Stimulated activated CD8-positive, alpha-beta memory T cell treated with anti-CD3 and anti-CD28 coated beads, Interleukin-4, amount 100 ng/mL, for 4 hours (primary cell): ENCODE measurements around the gene MPP7.
"Not testable (repeated sequence)": the region's sequence is repeated elsewhere in the genome, so short reads cannot be mapped to it uniquely, and the experiment has no call there.

ENCODE experiments used
- DNase-seq, 2 donors: peaks; one replicate each; pipeline ENCODE4 v3.0.0-alpha.2; 2020; ENCODE audit warnings: low read depth in 2 of 2, low spot score in 1 of 2

The MPP7 gene

GRCh38 chr10:28302638-28303488, at the start of gene MPP7:
MPP7 (minus strand) TSS chr10:28303064; CDS start chr10:28238604, 64,460 bp downstream.
- peak; percentile 86 to 94 for DNase-seq

DNA sequence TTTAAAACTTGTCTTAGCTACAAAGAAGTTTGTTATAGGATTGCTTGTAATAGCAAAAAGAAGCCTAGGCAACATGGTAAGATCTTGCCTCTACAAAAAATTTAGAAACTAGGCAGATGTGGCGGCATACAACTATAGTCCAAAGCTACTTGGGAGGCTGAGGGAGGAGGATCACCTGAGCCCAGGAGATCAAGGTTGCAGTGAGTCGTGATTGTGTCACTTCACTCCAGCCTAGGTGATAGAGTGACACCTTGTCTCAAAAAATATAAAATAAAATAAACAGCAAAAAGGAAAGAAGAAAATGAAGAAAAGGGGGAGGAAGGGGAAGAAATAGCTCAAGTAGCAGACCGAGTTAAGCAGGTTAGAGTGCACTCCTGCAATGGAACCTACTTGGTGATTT, 47.0 kb upstream of the MPP7 start:
- no peak for DNase-seq

DNA sequence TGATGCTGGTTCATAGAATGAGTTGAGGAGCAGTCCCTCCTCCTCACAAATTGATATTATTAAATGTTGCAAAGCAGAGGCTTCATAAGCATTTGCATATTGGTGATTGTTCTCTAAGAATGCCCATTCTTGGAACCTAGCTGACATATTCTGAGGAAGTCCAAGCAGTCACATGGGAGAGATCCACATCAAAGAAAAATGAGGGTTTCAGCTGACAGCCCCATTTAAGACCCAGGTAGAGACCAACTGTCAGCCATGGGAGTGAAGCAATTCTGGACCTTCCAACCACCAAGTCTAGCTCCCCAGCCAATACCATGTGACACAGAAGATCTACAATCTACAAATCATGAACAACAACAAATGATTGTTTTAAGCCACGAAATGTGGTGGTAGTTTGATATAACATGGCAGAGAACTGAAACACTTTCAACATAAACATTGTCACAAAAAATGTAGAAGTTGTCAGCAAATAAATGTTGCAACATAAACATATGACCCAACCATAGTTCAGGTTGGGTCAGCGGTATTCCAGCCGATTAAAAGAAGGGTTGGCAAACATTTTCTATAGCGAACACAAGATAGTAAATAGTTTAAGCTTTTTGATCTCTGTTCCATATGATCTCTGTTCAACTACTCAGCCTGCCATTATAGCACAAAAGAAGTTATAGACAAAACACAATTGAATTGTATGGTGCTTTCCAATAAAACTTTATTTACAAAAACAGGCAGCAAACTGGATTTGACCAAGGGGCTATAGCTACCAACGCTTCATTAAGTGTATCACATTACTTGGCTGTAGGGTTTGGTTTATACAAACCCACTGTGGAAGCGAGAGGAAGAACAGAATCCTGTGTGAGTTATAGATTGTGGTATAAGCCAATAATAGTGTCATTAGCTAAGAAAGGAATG, 41.4 kb upstream of the MPP7 start:
- DNase-seq, result no peak

- no peak for DNase-seq
Measured at GRCh38 chr10:28343252-28343651, 40.4 kb upstream of the MPP7 start.

GRCh38 chr10:28341679-28342078, 38.8 kb upstream of the MPP7 start:
- not testable (repeated sequence) for DNase-seq

GRCh38 chr10:28332726-28333125, 29.9 kb upstream of the MPP7 start:
- DNase-seq, result no peak

DNA sequence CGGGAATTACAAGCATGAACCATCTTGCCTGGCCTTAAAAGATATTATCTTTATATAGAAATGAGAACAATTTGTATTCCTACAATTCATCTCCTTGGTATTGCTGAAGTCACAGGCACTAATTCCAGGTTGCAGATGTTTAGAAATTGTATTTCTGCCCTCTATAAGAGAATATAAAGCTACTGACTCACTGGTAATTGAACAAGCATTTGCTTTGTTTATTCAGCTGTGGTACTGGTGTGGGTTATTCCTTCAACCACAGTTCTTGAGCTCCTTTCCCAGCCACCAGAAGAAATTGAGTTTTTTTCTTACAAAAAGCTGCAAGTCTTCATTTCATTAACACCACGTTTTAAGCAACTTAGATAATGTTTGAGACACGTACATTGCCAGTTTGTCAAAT, 29.0 kb upstream of the MPP7 start:
- no peak for DNase-seq

DNA sequence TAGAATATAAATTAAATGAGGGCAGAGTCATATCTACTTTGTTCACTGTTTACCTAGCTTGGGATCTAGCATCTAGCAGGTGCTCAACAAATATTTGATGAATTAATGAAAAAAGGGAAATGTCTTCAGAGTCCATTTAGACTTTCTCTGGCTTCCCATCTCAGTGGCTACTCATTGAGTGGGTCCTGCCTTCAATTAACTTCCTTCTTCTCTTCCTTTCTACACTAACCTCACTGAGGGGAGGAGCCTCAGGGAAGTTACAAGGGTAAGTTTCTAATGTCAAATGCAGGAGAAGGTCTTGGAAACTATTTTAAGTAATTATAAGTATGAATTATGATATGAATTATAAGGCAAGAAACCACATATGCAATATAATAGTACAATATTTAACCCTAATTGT, 28.2 kb upstream of the MPP7 start:
- DNase-seq, result no peak

- no peak for DNase-seq
Measured at GRCh38 chr10:28328346-28328745, 25.5 kb upstream of the MPP7 start.

DNA sequence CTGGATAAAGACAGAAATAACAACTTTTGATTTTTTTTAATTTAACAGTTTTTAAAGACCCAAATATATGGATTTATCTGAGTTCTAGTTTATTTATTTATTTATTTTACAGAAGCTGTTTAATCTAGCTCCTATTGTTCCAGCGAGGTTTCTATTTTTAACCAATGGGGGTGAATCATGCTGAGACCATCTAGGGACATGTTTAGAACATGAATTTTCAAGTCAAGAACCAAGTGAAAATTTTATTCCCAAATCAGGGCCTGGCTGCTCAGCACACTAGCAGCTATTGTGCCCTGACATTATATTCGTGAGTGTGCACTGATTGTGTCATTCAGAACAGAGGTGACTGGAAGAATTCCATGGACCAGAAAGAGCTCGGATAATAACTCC, 24.6 kb upstream of the MPP7 start:
- no peak for DNase-seq

DNA sequence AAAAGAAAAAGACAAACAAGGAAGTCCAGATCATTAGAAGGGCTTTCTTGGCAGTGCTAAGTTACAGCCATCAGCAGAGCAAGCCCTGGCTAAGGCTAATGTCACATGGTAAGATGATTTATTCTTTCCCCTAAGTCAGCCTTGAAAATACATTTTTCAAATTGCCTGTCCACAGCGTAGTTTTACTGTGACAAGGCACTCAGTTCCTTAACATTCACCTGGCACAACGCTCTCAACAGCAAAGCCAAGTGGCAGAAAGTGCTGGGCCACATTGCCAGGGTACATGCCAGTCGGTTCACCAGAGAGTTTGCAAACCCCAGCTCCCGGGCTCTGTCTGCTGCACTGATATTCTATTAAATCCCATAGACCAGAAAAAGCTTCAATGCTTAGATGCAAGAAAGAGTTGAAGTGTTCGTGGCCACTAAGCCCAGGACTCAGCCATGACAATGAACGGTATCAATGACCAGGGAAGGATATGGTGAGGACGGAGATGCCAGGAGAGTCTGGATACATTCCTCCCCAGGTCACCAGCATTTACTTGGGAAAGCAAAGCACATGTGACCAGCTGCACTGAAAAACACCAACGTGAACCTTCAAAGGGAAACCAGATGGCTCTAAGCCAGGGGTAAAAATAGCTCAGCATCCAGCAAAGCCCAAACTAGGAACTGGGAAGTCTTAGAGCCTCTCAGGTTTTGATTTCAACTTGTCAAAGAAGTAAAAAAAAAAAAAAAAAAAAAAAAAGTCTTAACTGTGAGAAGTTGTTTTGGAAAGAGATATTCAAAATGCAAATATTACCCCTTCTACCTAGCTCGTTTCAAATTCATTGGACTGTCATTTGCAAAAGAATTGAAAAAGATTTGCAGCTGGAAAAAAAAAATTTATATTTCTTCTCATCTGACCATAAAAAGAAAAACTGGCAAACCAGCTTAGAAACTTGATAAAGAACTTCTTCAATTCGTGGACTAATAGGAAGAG, 23.9 kb upstream of the MPP7 start:
- no peak for DNase-seq

- no peak for DNase-seq
Measured at GRCh38 chr10:28320799-28321198, 17.9 kb upstream of the MPP7 start.

DNA sequence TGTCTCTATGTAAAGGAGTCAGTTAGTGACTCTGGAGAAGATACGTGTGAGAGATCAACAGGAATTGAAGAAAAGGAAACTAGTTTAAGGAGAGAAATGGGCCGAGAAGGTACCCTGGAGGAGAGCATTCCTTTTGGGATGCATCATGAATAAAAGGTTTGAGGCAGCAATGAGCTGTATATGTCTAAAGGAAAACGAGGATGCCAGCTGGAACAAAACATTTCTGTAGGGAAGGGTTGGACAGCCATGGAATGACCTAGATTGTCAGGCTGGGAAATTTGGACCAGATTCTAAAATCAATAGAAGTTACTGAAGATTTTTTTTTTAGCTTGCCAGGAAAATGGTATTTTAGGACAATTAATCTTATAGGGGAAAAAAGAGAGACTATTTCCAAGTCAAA, 17.2 kb upstream of the MPP7 start:
- no peak for DNase-seq

DNA sequence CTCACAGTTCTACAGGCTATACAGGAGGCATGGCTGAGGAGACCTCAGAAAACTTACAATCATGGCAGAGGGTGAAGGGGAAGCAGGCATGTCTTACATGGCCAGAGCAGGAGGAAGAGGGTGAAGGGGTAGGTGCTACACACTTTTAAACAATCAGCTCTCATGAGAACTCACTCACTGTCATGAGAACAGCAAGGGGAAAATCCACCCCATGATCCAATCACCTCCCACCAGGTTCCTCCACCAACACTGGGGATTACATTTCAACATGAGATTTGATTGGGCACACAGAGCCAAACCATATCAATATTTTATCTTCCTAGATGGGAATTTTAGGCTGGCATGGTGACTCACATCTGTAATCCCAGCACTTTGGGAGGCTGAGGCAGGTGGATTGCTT, 16.2 kb upstream of the MPP7 start:
- not testable (repeated sequence) for DNase-seq

DNA sequence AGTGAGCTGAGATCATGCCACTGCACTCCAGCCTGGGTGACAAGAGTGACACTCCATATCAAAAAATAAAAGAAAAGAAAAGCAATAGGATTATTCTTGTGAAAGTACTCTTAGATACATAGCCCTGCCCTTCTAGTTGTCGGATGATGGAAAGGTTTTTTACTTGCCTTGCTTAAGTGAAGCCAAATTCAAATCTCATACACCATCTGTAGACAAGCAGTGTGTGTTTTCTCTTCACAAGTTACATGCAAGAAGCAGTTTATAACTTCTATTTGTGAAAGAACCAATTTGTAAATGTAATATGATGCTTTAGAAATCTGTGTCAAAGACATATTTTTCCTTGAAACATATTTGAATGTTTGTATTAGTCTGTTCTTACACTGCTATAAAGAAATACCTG, 15.8 kb upstream of the MPP7 start:
- no peak for DNase-seq

DNA sequence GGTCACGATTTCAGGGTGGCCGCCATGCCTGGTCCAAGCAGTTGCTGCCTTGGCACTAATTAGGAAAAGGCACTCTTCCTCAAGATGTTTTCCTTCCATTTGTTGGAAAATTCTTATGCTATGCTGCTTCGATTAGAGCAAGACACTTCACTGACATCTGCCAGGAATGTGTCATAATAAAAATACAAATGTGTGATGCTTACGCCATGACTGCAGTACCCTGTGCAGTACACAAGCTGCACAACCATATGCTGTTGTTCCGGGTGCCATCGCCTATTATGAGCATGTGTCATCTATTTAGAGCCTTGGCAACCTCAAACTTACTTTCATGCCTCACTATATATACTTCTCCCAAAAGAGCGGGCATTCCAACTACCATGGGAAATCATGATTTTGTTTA, 14.9 kb upstream of the MPP7 start:
- DNase-seq, result no peak

GRCh38 chr10:28316696-28317095, 13.8 kb upstream of the MPP7 start:
- DNase-seq, result no peak

DNA sequence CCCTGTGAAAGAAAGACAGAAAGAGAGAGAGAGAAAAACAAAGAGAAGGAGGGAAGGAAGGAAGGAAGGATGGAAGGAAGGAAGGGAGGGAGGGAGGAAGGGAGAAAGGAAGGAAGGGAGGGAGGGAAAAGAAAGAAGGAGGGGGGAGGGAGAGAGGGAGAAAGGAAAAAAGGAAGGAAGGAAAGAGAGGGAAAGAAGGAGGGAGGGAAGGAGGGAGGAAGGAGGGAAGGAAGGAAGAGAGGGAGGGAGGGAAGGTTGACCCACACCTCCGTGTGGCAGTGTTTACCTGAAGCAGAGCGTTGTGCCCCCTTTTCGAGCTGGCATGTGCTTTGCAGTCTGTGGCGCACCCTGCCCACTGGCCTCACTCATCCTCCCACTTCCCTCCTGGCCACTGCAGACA, 12.3 kb upstream of the MPP7 start:
- no peak for DNase-seq

DNA sequence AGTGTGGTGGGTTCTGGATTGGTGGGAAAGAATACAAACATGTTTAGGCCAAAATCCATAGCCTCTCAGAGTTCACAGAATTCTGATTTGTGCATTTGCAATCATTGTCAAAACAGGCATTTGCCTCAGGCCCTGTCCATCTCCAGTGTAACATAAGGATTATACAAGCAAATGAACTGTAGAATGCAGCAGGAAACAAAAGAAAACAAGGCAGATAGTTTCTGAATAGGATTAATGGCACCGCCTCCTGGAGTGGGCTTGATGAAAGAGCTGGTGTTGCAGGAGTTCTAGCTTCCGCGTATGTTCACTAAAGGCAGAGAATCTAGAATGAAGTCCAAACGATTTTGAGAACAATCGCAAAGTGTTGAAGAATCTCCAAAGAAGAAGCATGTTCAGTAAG, 11.3 kb upstream of the MPP7 start:
- DNase-seq, result no peak

GRCh38 chr10:28312572-28312971, 9.7 kb upstream of the MPP7 start:
- DNase-seq, result no peak

GRCh38 chr10:28311104-28311503, 8.2 kb upstream of the MPP7 start:
- no peak for DNase-seq
